Loucy (cell line): ENCODE results near the gene TEX14.

Experiments
- H2AFZ ChIP-seq: fragments of 200-600 bp; sonication (generic); 2 replicates; pipeline ENCODE4 v1.6.0; 2016; ENCODE audit warnings: antibody characterized with exemption, mild to moderate bottlenecking, low read length, moderate library complexity
- H3F3A ChIP-seq: fragments of 200-600 bp; 2 replicates; pipeline ENCODE4 v1.6.0; 2016; ENCODE audit warnings: antibody characterized with exemption, low read depth, mild to moderate bottlenecking
- H3K27me3 ChIP-seq: fragments of 200-600 bp; sonication (generic); 2 replicates; pipeline ENCODE4 v1.6.1; 2014; ENCODE audit warnings: low read length, mild to moderate bottlenecking; ENCODE audit not compliant: insufficient read depth, poor library complexity, severe bottlenecking
- H3K36me3 ChIP-seq: fragments of 200-600 bp; sonication (generic); 2 replicates; pipeline ENCODE4 v1.6.1; 2016; ENCODE audit warnings: low read length; ENCODE audit not compliant: insufficient read depth
- H3K4me1 ChIP-seq: fragments of 200-600 bp; sonication (generic); 2 replicates; pipeline ENCODE4 v1.5.1; 2014; ENCODE audit warnings: low read length, mild to moderate bottlenecking; ENCODE audit not compliant: insufficient read depth, poor library complexity, severe bottlenecking
- H3K4me2 ChIP-seq: fragments of 200-600 bp; sonication (generic); 2 replicates; pipeline ENCODE4 v1.6.0; 2014; ENCODE audit warnings: antibody characterized with exemption, low read length, low read depth, mild to moderate bottlenecking; ENCODE audit not compliant: poor library complexity, severe bottlenecking
- H3K4me3 ChIP-seq: fragments of 200-600 bp; sonication (generic); 2 replicates; pipeline ENCODE4 v1.5.1; 2014; ENCODE audit warnings: low read length, mild to moderate bottlenecking, mixed read lengths; ENCODE audit not compliant: poor library complexity, severe bottlenecking
- H3K79me2 ChIP-seq: fragments of 200-600 bp; sonication (generic); 2 replicates; pipeline ENCODE4 v1.6.1; 2014; ENCODE audit warnings: low read length; ENCODE audit not compliant: insufficient read depth
- H3K9ac ChIP-seq: fragments of 200-600 bp; sonication (generic); 2 replicates; pipeline ENCODE4 v1.6.0; 2014; ENCODE audit warnings: mild to moderate bottlenecking, low read depth, low read length, moderate library complexity; ENCODE audit not compliant: poor library complexity, severe bottlenecking
- H3K9me2 ChIP-seq: fragments of 200-600 bp; sonication (generic); replicated peaks from 2 replicates; pipeline ENCODE4 v1.6.1; 2016; ENCODE audit warnings: low read depth, low read length, mixed read lengths
- H3K9me3 ChIP-seq: fragments of 200-600 bp; sonication (generic); 2 replicates; pipeline ENCODE4 v1.6.1; 2014; ENCODE audit warnings: mild to moderate bottlenecking, antibody characterized with exemption, low read length, low read depth; ENCODE audit not compliant: insufficient read depth
- H4K20me1 ChIP-seq: fragments of 200-600 bp; sonication (generic); 2 replicates; pipeline ENCODE4 v1.6.0; 2014; ENCODE audit warnings: antibody characterized with exemption, low read length, mild to moderate bottlenecking; ENCODE audit not compliant: insufficient read depth, poor library complexity, severe bottlenecking
- EZH2phosphoT487 ChIP-seq: fragments of 200-600 bp; IDR thresholded peaks from 2 replicates; pipeline ENCODE4 v1.6.1; 2018; ENCODE audit warnings: antibody characterized with exemption, mild to moderate bottlenecking, moderate library complexity, borderline replicate concordance
- TF ChIP-seq, protein P1 (sequence below): fragments of 200-600 bp; sonication (generic); conservative IDR thresholded peaks from 2 replicates; pipeline ENCODE4 v1.5.1; 2014; ENCODE audit warnings: mild to moderate bottlenecking, antibody characterized with exemption, low read length

TEX14 gene

DNA sequence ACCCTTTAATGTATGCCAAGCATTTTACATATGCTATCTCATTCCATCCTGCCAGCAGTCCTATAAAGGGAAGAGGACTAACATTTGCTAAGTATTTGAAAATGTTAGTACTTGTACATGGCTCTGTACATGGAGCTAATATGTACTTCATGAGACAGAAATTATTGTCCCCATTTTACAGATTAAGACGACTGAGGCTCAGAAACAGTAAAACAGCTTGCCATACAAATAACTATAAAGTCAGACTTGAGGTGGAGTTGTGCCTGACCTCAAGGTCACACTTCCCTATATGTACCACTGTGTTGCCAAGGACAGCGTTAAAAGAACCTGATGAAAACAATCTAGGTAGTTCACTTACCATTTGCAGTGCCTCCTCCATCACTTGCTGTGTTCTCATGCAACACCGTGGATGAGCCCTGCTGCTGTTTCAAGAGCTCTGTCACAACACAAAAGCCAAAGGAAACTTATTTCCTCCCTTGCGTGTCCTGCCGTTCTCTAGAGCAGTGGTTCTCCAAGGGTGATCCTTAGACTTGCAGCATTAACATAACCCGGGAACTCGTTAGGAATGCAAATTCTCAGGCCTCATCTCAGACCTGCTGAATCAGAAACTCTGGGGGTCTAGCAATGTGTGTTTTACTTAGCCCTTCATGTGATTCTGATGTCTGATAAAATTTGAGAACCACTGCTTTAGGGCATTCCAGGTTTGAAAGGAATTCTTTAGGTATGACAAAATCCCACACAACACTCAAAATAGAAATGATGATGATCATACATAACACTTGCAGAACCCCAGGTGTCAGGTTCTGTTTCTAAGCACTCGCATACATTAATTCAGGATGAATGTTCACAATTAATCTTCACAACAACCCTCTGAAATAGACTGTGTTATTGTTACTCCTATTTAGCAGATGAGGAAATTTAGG is 126.2 kb downstream of the TEX14 start:
- no peaks in the 10 kb centered on the region for H3K36me3 ChIP-seq
- H3K4me2 ChIP-seq = no peak overlapping the region
- no peaks in the 10 kb centered on the region for H3K4me1 ChIP-seq
- no peak for TF ChIP-seq EZH2phosphoT487
- TF ChIP-seq, protein P1, sequence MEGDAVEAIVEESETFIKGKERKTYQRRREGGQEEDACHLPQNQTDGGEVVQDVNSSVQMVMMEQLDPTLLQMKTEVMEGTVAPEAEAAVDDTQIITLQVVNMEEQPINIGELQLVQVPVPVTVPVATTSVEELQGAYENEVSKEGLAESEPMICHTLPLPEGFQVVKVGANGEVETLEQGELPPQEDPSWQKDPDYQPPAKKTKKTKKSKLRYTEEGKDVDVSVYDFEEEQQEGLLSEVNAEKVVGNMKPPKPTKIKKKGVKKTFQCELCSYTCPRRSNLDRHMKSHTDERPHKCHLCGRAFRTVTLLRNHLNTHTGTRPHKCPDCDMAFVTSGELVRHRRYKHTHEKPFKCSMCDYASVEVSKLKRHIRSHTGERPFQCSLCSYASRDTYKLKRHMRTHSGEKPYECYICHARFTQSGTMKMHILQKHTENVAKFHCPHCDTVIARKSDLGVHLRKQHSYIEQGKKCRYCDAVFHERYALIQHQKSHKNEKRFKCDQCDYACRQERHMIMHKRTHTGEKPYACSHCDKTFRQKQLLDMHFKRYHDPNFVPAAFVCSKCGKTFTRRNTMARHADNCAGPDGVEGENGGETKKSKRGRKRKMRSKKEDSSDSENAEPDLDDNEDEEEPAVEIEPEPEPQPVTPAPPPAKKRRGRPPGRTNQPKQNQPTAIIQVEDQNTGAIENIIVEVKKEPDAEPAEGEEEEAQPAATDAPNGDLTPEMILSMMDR = no peak
- no peaks in the 10 kb centered on the region for H3K9me3 ChIP-seq
- no peaks in the 10 kb centered on the region for H3K9me2 ChIP-seq
- no peaks in the 10 kb centered on the region for H3K79me2 ChIP-seq
- H4K20me1 ChIP-seq = no peaks in the 10 kb centered on the region
- no peaks in the 10 kb centered on the region for H3F3A ChIP-seq
- H2AFZ ChIP-seq = no peak overlapping the region
- H3K4me3 ChIP-seq = no peak overlapping the region
- H3K9ac ChIP-seq = no peak overlapping the region
- H3K27me3 ChIP-seq = no peaks in the 10 kb centered on the region

DNA sequence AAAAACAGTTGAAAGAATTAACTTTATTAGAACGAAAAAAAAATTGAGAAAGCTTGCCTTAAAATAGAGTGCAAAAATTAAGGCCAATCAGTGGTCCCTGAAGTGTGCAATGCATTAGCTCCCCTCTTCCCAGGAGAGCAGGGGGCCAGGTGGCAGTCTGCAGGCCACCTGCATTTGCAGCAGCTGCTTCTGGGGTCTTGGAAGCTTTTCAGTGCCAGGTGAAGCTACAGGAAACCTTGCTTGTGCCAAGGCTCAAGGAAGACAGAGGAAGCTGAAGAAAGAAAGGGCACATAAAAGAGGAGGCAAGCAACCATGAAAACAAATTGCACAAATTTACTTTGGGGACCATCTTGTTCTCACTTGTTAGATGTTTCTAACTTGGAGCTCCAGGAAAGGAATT is 126.9 kb downstream of the TEX14 start:
- H3K4me2 ChIP-seq = no peak overlapping the region
- no peaks in the 10 kb centered on the region for H3K36me3 ChIP-seq
- H3F3A ChIP-seq = no peaks in the 10 kb centered on the region
- H3K4me1 ChIP-seq = no peaks in the 10 kb centered on the region
- H3K9me2 ChIP-seq = no peaks in the 10 kb centered on the region
- H3K4me3 ChIP-seq = no peak overlapping the region
- H3K9me3 ChIP-seq = no peaks in the 10 kb centered on the region
- no peak overlapping the region for H2AFZ ChIP-seq
- no peaks in the 10 kb centered on the region for H3K79me2 ChIP-seq
- H3K27me3 ChIP-seq = no peaks in the 10 kb centered on the region
- no peaks in the 10 kb centered on the region for H4K20me1 ChIP-seq
- TF ChIP-seq, protein P1 = no peak
- no peak for TF ChIP-seq EZH2phosphoT487
- no peak overlapping the region for H3K9ac ChIP-seq

DNA sequence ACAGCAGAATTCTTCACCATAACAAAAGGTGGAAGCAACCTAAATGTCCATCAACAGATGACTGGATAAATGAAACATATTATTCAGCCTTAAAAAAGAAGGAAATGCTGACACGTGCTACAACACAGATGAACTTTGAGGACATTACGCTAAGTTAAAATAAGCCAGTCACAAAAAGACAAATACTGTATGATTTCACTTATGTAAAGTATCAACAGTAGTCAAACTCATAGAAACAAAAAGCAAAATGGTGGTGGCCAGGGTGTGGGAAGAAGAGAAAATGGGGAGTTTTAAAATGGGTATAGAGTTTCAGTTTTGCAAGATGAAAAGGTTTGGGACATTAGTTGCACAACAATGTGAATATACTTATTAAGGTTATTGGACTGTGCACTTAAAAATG is 127.6 kb downstream of the TEX14 start:
- no peaks in the 10 kb centered on the region for H3K9me2 ChIP-seq
- H3K4me2 ChIP-seq = no peak overlapping the region
- no peaks in the 10 kb centered on the region for H3F3A ChIP-seq
- TF ChIP-seq, protein P1 = no peak
- no peak for TF ChIP-seq EZH2phosphoT487
- H3K79me2 ChIP-seq = no peaks in the 10 kb centered on the region
- no peak overlapping the region for H3K9ac ChIP-seq
- H2AFZ ChIP-seq = no peak overlapping the region
- no peaks in the 10 kb centered on the region for H4K20me1 ChIP-seq
- H3K27me3 ChIP-seq = no peaks in the 10 kb centered on the region
- H3K9me3 ChIP-seq = no peaks in the 10 kb centered on the region
- H3K36me3 ChIP-seq = no peaks in the 10 kb centered on the region
- H3K4me1 ChIP-seq = no peaks in the 10 kb centered on the region
- no peak overlapping the region for H3K4me3 ChIP-seq
